ENCODE results near the gene PYGO2. TPM values are rescaled to one million over a fixed set of nuclear protein-coding genes. Genes with fewer than 3 reads are reported as not detected.

The PYGO2 gene
- total and polyA plus RNA-seq, 2 of the 8 experiments (the other 6 are each of a cell fraction or from before 2014, with no cell fraction given): 31.0 to 31.6 TPM

GRCh38 chr1:154931940-154932487 is 29.6 kb downstream of the PYGO2 start (continued):
- TF ChIP-seq, protein P1, sequence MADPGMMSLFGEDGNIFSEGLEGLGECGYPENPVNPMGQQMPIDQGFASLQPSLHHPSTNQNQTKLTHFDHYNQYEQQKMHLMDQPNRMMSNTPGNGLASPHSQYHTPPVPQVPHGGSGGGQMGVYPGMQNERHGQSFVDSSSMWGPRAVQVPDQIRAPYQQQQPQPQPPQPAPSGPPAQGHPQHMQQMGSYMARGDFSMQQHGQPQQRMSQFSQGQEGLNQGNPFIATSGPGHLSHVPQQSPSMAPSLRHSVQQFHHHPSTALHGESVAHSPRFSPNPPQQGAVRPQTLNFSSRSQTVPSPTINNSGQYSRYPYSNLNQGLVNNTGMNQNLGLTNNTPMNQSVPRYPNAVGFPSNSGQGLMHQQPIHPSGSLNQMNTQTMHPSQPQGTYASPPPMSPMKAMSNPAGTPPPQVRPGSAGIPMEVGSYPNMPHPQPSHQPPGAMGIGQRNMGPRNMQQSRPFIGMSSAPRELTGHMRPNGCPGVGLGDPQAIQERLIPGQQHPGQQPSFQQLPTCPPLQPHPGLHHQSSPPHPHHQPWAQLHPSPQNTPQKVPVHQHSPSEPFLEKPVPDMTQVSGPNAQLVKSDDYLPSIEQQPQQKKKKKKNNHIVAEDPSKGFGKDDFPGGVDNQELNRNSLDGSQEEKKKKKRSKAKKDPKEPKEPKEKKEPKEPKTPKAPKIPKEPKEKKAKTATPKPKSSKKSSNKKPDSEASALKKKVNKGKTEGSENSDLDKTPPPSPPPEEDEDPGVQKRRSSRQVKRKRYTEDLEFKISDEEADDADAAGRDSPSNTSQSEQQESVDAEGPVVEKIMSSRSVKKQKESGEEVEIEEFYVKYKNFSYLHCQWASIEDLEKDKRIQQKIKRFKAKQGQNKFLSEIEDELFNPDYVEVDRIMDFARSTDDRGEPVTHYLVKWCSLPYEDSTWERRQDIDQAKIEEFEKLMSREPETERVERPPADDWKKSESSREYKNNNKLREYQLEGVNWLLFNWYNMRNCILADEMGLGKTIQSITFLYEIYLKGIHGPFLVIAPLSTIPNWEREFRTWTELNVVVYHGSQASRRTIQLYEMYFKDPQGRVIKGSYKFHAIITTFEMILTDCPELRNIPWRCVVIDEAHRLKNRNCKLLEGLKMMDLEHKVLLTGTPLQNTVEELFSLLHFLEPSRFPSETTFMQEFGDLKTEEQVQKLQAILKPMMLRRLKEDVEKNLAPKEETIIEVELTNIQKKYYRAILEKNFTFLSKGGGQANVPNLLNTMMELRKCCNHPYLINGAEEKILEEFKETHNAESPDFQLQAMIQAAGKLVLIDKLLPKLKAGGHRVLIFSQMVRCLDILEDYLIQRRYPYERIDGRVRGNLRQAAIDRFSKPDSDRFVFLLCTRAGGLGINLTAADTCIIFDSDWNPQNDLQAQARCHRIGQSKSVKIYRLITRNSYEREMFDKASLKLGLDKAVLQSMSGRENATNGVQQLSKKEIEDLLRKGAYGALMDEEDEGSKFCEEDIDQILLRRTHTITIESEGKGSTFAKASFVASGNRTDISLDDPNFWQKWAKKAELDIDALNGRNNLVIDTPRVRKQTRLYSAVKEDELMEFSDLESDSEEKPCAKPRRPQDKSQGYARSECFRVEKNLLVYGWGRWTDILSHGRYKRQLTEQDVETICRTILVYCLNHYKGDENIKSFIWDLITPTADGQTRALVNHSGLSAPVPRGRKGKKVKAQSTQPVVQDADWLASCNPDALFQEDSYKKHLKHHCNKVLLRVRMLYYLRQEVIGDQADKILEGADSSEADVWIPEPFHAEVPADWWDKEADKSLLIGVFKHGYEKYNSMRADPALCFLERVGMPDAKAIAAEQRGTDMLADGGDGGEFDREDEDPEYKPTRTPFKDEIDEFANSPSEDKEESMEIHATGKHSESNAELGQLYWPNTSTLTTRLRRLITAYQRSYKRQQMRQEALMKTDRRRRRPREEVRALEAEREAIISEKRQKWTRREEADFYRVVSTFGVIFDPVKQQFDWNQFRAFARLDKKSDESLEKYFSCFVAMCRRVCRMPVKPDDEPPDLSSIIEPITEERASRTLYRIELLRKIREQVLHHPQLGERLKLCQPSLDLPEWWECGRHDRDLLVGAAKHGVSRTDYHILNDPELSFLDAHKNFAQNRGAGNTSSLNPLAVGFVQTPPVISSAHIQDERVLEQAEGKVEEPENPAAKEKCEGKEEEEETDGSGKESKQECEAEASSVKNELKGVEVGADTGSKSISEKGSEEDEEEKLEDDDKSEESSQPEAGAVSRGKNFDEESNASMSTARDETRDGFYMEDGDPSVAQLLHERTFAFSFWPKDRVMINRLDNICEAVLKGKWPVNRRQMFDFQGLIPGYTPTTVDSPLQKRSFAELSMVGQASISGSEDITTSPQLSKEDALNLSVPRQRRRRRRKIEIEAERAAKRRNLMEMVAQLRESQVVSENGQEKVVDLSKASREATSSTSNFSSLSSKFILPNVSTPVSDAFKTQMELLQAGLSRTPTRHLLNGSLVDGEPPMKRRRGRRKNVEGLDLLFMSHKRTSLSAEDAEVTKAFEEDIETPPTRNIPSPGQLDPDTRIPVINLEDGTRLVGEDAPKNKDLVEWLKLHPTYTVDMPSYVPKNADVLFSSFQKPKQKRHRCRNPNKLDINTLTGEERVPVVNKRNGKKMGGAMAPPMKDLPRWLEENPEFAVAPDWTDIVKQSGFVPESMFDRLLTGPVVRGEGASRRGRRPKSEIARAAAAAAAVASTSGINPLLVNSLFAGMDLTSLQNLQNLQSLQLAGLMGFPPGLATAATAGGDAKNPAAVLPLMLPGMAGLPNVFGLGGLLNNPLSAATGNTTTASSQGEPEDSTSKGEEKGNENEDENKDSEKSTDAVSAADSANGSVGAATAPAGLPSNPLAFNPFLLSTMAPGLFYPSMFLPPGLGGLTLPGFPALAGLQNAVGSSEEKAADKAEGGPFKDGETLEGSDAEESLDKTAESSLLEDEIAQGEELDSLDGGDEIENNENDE (IDR thresholded peaks at IDR 0.05; ENCODE audit: insufficient replicate concordance, low read length): no peak
- TF ChIP-seq BRCA1 (IDR thresholded peaks at IDR 0.05; ENCODE audit: low read depth, low read length): no peak

All from H1 (cell line).